Mesothelial cell of epicardium (in vitro differentiated cells): ENCODE measurements around the gene TSPAN18. TPM values are rescaled to one million over a fixed set of nuclear protein-coding genes. Genes with fewer than 3 reads are reported as not detected.
A peak's percentile ranks its signal among the peaks of the same experiment; 100 is the strongest.

Experiments used
- DNase-seq, 2 experiments: peaks; one replicate each; pipeline ENCODE4 v3.0.0; 2021; ENCODE audit warnings: low spot score in 2 of 2; ENCODE audit not compliant: unreplicated experiment in 2 of 2
- H3K27ac Mint-ChIP-seq: 2 replicates; pipeline ENCODE4 v1.8.0; 2021; ENCODE audit warnings: mixed read lengths
- H3K27me3 Mint-ChIP-seq: 2 replicates; pipeline ENCODE4 v1.8.0; 2021; ENCODE audit warnings: low read depth, mixed read lengths
- H3K36me3 Mint-ChIP-seq: 2 replicates; pipeline ENCODE4 v1.8.0; 2021; ENCODE audit warnings: mixed read lengths
- H3K4me1 Mint-ChIP-seq: 2 replicates; pipeline ENCODE4 v1.8.0; 2021; ENCODE audit warnings: mixed read lengths
- H3K4me3 Mint-ChIP-seq: 2 replicates; pipeline ENCODE4 v1.8.0; 2021; ENCODE audit warnings: mild to moderate bottlenecking, moderate library complexity, mixed read lengths
- H3K9me3 Mint-ChIP-seq: 2 replicates; pipeline ENCODE4 v1.8.0; 2021; ENCODE audit warnings: mixed read lengths
- total RNA-seq: library from RNA; stranded (reverse); gene quantifications from 3 replicates; pipeline ENCODE4 v1.2.1, GENCODE V29; 2021
- TF ChIP-seq, protein P1 (sequence below): fragments of 200-600 bp; sonication (generic); IDR thresholded peaks from one replicate; pipeline ENCODE4 v1.5.0; 2021; ENCODE audit warnings: antibody characterized with exemption; ENCODE audit not compliant: unreplicated experiment

The TSPAN18 gene
- total RNA-seq, 1 donor from 2014 or later = 47.4 TPM

DNA sequence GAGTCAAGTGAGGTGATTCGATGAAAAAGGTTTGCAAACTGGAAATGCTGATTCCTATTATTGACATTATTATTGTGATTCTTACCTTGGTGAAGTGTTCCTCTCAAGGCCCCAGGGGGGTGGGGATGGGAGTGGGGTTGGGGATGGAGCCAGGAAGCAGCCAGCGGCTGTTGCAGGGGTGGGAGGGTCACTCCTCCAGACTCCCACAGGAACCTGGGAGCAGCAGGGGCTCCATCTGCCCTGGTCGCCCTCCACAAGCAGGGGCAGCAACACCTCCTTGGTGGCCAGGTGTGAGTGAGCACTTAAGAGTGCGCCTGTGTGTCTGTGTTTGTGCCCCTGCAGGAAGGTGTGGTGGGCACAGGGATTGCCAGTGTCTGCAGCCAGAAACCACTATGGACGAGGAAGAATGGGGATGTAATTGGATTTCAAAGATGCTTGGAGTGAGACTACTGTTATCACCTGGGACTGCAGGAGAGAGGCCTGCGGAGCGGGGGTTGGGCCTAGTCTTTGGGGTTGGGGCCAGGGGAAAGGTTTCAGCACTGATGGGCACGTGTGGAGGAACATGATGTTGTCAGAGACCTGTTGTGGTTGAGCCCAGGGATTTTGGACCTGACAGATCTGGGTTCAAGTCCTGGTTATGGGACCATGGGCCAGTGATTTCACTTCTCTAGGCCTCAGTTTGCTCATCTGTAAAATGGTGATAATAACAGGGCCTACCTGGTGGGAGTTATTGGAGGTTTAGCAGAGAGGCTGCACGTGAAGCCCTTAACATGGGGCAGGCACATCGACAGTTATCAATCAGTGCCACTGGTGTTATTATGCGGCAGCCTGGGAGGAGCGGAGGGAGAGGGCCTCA is 227.5 kb downstream of the TSPAN18 start:
- no peak overlapping the region for H3K4me3 Mint-ChIP-seq
- peaks cover 45% of the 10 kb centered on the region for H3K27me3 Mint-ChIP-seq
- peaks cover 23% of the 10 kb centered on the region for H3K4me1 Mint-ChIP-seq
- TF ChIP-seq, protein P1, sequence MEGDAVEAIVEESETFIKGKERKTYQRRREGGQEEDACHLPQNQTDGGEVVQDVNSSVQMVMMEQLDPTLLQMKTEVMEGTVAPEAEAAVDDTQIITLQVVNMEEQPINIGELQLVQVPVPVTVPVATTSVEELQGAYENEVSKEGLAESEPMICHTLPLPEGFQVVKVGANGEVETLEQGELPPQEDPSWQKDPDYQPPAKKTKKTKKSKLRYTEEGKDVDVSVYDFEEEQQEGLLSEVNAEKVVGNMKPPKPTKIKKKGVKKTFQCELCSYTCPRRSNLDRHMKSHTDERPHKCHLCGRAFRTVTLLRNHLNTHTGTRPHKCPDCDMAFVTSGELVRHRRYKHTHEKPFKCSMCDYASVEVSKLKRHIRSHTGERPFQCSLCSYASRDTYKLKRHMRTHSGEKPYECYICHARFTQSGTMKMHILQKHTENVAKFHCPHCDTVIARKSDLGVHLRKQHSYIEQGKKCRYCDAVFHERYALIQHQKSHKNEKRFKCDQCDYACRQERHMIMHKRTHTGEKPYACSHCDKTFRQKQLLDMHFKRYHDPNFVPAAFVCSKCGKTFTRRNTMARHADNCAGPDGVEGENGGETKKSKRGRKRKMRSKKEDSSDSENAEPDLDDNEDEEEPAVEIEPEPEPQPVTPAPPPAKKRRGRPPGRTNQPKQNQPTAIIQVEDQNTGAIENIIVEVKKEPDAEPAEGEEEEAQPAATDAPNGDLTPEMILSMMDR = no peak
- no peak for DNase-seq
- no peaks in the 10 kb centered on the region for H3K36me3 Mint-ChIP-seq
- no peak overlapping the region for H3K27ac Mint-ChIP-seq
- H3K9me3 Mint-ChIP-seq = no peaks in the 10 kb centered on the region

DNA sequence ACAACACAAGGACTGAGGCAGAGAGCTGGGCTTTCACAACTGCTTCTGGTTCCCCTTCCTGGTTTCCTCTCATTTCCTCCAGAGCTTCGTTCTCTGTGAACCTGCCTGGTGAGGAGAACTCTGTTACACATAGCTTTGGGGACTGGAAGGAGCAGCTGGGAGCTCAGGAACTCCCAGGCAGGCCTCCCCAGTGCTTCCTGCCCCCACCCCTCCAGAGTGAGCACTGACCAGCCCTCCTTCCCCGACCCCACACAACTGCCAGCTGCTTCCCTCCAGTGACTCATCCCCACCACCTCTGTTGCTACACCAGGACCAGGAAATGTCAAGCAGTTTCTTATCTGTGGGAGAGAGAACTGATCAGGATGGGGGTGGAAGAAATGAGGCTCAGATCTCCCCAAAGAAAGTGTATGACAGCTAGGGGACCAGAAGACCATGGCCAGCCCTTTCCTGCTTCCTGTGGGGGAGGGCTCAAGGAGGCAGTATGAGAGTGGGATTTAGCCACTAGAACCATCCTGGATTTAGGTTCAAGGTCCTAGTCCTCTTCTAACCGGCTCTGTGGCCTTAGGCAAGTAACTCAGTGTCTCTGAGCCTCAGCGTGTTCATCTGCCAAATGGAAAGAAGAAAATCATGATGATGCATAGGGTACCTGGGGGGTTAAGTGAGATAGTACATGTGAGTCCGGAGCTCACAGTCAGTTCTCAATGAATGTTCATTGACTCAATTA is 228.4 kb downstream of the TSPAN18 start:
- DNase-seq = no peak
- Mint-ChIP-seq H3K4me3 (no peak overlapping the region), H3K27ac (no peak overlapping the region)

DNA sequence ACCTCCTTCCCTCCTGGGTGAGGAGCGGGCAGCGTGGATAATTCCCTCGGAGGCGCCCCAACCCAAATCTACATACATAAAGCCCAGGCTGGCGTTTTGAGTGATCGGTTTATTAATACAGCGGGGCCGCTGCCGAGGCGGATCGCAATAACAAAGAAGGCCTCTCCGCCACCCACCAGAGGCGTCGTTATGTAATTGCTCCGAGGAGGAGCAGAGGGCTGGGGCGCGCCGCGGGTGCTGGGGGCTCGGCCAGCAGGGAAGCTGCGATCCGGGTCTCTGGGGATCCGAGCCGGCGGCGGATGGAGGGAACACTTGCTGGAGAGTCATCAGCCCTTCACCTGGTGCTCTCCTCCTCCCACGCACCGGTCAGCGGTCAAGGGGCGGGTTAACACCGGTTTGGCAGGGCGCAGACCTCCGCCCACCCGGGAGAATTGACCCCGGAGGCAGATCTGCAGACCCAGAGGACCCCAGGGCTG is 230.3 kb downstream of the TSPAN18 start:
- DNase-seq = no peak
- Mint-ChIP-seq H3K27me3 (peaks cover 48% of the 10 kb centered on the region), H3K4me3 (peak overlapping the region; percentile 20), H3K9me3 (no peaks in the 10 kb centered on the region), H3K27ac (no peak overlapping the region), H3K4me1 (peaks cover 31% of the 10 kb centered on the region), H3K36me3 (no peaks in the 10 kb centered on the region)
- TF ChIP-seq, protein P1 = no peak

More for the DNA sequence above, 228.4 kb downstream of the TSPAN18 start:
- Mint-ChIP-seq H3K9me3 (no peaks in the 10 kb centered on the region), H3K27me3 (peaks cover 48% of the 10 kb centered on the region), H3K4me1 (peaks cover 23% of the 10 kb centered on the region), H3K36me3 (no peaks in the 10 kb centered on the region)
- TF ChIP-seq, protein P1 = no peak

DNA sequence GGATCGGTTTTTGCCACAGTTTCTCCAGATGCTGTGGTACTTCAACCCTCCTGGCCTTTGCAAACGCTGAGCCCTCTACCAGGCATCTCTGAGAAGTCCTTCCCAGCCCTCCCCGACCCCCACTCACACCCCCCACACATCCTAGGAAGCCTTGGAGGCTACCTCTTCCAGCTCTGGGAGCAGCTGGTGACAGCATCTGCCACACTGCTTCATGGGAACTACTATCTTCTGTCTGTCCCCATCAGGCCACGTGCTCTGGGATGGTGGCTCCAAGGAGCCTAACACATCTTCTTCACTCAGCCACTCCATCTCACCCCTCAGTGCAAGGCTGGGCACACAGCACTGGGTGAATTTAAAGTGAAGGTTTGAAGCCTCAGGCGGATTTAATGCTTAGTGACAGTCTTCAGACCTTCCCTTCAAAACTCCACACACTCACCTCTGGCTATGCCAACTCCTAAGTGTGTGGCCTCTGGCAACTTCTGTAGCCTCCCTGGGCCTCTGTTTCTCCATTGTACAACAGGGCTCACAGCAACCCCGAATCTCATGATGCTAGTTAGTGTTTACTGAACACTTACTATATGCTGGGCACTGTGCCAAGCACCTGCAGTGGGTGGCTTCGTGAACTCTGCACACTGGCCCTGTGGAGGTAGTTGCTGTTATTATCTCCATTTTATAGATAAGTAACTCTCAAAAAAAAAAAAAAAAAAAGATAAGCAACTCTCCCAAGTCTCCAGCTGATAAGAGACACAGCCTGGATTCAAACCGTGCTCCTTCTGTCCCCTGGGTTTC is 231.2 kb downstream of the TSPAN18 start:
- Mint-ChIP-seq H3K4me1 (peaks cover 33% of the 10 kb centered on the region), H3K36me3 (no peaks in the 10 kb centered on the region), H3K4me3 (no peak overlapping the region), H3K27ac (no peak overlapping the region), H3K9me3 (no peaks in the 10 kb centered on the region), H3K27me3 (peaks cover 48% of the 10 kb centered on the region)
- DNase-seq = no peak
- TF ChIP-seq, protein P1 = no peak

DNA sequence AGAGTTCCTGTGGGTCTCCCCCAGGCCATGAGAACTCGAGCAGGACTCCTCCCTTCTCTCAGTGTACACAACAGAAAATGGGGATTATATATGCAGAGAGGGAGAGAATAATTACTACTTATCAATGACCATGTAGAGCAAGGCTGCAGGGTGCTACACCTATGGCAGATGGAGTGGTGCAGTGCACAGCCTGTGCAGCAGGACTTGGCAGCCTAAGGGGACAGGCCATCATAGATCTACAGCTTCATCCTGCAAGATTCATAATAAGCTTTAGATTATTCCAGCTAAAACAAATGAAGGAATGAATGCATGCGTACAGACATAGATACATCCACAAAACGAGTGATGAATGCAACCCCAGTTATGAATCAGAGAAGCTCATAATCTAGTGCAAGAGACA is 232.3 kb downstream of the TSPAN18 start:
- Mint-ChIP-seq H3K27ac (no peak overlapping the region), H3K36me3 (no peaks in the 10 kb centered on the region), H3K9me3 (no peaks in the 10 kb centered on the region), H3K27me3 (peaks cover 48% of the 10 kb centered on the region), H3K4me3 (no peak overlapping the region), H3K4me1 (peaks cover 30% of the 10 kb centered on the region)
- TF ChIP-seq, protein P1 = no peak
- DNase-seq = no peak
